Stimulated activated CD4-positive, alpha-beta T cell treated with anti-CD3 and anti-CD28 coated beads, Interleukin-1b, Interleukin-23, amount 100 ng/mL, for 1 hour (primary cell): ENCODE results near the gene DUS1L.

ENCODE experiments used
- DNase-seq, 2 donors: peaks; one replicate each; pipeline ENCODE4 v3.0.0-alpha.2; 2020; ENCODE audit warnings: low read depth in 2 of 2

The DUS1L gene

GRCh38 chr17:82100502-82101298, 35.1 kb upstream of the DUS1L start:
- no peak for DNase-seq

GRCh38 chr17:82098939-82099763, 33.5 kb upstream of the DUS1L start:
- DNase-seq = no peak

GRCh38 chr17:82098169-82098938, 32.8 kb upstream of the DUS1L start, which contains the start of gene FASN:
TSS of gene FASN (minus strand) at chr17:82098236. CDS start at chr17:82096445, 1,791 bp downstream.
- DNase-seq = peak; percentile 82 to 93

DNA sequence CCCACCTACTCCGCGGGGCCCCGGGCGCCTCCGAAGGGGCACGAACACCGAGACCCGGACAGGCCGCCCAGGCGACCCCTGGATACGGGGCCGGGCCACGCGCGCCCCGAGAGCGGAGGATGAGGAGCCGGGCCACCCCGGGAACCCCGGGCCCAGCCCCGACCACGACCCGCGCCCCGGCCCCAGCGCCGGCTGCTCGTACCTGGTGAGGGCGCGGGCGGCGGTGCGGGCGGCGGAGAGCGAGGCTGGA, 32.2 kb upstream of the DUS1L start:
- DNase-seq = no peak

DNA sequence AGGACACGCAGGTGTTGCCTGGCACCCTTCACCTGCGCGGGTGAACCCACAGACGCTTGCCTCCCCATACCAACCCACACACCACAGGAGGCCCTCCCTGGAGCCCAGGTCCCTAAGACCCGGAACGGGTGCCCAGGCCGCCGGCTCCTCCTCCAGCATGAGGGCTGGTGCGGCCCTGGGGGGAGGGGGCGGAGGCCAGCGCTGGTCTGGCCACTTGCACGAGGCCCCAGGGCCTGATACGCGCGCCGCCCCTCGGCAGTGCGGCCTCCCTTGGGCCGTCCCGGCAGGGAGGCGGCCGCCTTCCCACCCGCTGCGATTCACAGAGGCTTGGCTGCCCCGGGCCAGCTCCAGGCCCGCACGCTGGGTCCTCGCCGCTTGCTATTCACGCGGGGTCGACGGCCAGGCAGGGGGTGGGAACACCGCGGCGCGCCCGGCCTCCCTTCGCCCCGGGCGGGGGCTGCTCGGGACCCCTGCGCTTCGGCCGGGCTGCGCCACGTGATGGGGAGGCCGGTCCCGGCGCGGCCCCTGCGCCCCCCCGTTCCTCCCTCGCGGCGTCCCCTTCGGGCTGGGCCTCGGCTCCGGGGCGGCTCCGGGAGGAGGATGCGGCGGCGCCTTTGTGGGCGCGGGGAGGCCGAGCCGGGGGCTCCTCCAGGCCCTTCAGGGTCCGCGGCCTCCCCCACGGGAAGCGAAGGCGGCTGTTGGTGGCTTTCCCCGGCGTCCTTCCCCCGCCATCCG, 31.7 kb upstream of the DUS1L start:
- DNase-seq = peak in 1 of 2 donors; percentile 29

DNA sequence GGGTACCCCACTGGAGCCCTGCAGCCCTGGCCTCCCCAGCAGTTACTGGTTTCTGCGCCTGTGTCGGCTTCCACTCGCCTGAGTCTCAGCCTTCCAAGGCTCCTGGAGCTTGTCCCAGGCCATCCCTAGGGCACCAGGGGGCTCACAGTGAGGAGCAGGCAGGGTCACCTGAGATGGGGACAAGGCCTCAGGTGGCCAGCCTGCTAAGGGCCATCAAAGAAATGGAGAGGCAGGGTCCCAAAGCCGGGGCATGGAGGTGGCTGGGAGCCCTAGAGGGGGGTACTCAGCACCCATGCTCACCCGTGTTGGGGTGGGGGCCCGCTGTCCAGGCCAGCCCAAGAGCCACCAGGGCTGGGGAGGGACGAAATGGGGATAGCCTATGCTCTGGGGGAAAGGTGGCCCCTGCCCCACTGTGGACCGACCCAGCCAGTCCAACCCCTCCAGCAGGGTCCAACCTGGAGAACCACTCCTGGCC, 31.1 kb upstream of the DUS1L start:
- DNase-seq = no peak

- DNase-seq = no peak
Measured at GRCh38 chr17:82095777-82096708, 30.4 kb upstream of the DUS1L start.

DNA sequence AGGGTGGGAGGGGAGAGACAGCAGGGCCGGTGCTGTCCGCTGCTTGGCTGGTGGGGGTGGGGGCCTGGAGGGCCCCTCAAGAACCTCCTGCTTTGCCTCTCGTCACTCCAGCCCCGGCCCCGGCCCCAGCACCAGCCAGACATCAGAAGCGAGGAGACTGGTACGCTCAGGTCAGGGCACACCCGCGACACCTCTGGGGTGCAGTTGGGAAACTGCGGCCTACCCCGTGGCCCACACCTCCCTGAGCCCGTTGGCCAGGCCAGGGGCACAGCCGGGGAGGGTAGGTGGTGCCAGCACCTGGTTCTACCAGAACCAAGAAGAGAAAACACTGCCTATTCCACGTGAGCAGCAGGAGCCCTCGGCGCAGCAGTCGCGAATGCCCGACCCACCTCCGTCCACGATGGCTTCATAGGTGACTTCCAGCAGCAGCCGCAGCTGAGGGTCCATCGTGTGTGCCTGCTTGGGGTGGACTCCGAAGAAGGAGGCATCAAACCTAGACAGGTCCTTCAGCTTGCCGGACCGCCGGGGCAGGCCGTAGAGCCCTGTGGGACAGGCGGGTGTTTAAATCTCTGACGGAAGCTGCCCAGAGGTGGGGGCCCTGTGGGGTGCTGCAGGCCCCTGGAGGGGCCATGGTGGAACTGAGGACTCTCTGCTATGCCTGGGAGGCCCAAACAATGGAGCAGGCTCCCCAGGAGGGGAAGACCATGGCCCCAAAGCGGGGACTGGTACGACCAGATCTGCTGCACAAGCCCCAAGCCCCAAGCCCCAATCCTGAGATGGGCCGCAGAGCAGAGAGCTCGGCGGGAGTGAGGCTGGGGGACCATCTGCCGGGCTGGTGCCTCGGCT, 29.6 kb upstream of the DUS1L start:
- DNase-seq = no peak

GRCh38 chr17:82092995-82093751, 27.6 kb upstream of the DUS1L start:
- DNase-seq = no peak

DNA sequence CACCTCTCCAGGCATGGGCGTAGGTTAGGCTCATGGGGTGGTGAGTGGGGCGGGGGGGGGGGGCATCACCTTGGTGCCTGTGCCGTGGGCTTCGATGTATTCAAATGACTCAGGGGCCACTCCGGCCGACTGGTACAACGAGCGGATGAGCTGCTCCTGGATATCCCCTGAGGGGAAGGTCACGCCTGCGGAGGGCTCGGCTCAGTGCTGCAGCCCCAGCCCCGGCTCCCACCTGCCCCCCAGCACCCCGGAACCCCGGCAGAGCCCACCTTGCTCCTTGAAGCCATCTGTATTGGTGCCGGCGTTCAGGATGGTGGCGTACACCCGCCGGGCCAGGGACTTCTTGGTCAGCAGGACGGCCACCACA, 27.0 kb upstream of the DUS1L start:
- no peak for DNase-seq

- DNase-seq = no peak
Measured at GRCh38 chr17:82092094-82092586, 26.5 kb upstream of the DUS1L start.

GRCh38 chr17:82091264-82092066, 25.9 kb upstream of the DUS1L start:
- no peak for DNase-seq

DNA sequence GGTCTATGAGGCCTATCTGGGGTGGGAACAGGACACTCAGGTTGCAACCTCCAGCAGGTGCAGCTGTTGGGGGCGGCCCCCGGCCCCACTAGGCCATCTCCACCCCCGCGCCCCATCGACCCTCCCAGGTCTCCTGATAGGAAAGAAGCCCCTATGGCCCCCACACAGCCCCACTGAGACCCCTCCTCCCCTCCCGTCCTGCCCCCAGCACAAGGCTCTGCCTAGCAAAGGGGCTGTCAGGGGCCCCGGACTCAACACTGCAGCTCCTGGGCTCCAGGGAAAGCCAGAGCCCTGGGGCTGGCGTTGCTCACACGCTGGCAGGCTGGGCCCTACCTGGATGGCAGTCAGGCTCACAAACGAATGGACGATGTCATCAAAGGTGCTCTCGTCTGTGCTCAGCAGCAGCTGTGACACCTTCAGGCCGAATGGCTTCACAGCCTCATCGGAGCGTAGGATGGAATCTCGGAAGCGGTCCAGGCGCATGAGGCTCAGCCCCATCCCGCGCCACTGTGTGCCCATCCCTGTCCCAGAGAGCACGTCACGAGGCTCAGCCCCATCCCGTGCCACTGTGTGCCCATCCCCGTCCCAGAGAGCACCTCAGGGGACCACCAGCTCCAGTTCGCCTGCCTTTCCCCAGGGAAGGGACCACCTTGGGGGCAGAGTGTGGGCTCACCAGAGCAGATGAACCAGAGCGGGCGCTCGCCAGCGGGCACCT, 25.1 kb upstream of the DUS1L start:
- DNase-seq = no peak

- DNase-seq = no peak
Measured at GRCh38 chr17:82089723-82090548, 24.3 kb upstream of the DUS1L start.

- DNase-seq = no peak
Measured at GRCh38 chr17:82088838-82089722, 23.5 kb upstream of the DUS1L start.
